ENCODE results near the gene MAP3K12.

- no peak for TF ChIP-seq CTCF (IDR thresholded peaks at IDR 0.05; ENCODE audit: low read length)
- no peak for TF ChIP-seq EZH2 (IDR thresholded peaks at IDR 0.05; ENCODE audit: borderline replicate concordance, low read length)
These were observed 5.5 kb downstream of the MAP3K12 start for GRCh38 chr12:53493610-53494391.
